Fibroblast of lung (primary cell): ENCODE measurements around the gene ACOX1.

Experiments used
- CTCF ChIP-seq, 2 donors: IDR thresholded peaks in 1 of 2; conservative IDR thresholded peaks in 1 of 2; 1 replicate in 1 of 2; 2 replicates in 1 of 2; pipeline ENCODE4 v1.5.1; 2011 to 2012; ENCODE audit warnings: low read length in 2 of 2, control low read depth in 1 of 2, inconsistent platforms in 1 of 2, low read depth in 1 of 2, mild to moderate bottlenecking in 1 of 2
- EZH2 ChIP-seq: IDR thresholded peaks from 2 replicates; pipeline ENCODE4 v1.5.1; 2012; ENCODE audit warnings: low read length, control low read depth, mild to moderate bottlenecking; ENCODE audit errors: missing control alignments

- TF ChIP-seq CTCF (conservative IDR thresholded peaks at IDR 0.05 in 1 of 2, IDR thresholded peaks at IDR 0.05 in 1 of 2; ENCODE audit: low read depth in 1 of 2, low read length in 2 of 2) (no peak), EZH2 (no peak)
Measured at GRCh38 chr17:75909812-75910274, 69.1 kb downstream of the ACOX1 start.
